Lung (tissue), 12 donors: ENCODE data around the gene CBLB. TPM values are rescaled to one million over a fixed set of nuclear protein-coding genes. Genes with fewer than 3 reads are reported as not detected.

Experiments
- ATAC-seq: fragments of 200-7000 bp; cut with Tn5 transposase; one replicate; pipeline ENCODE4 v1.9.1; 2020; ENCODE audit warnings: moderate number of reproducible peaks; ENCODE audit not compliant: insufficient read depth, low FRiP score
- DNase-seq, 3 donors: peaks; one replicate each; pipeline ENCODE4 v3.0.0-alpha.2; 2013 to 2017
- H3K27ac ChIP-seq, 2 donors: one replicate each; pipeline ENCODE4 v1.5.1; 2013; ENCODE audit warnings: mild to moderate bottlenecking in 2 of 2, moderate library complexity in 2 of 2, control low read depth in 1 of 2, inconsistent platforms in 1 of 2, low read depth in 1 of 2, low read length in 1 of 2
- H3K27me3 ChIP-seq, 3 donors: one replicate each; pipeline ENCODE4 v1.5.1; 2013; ENCODE audit warnings: low read length in 2 of 3; ENCODE audit not compliant: control insufficient read depth in 3 of 3, insufficient read depth in 3 of 3
- H3K36me3 ChIP-seq, 4 donors: one replicate each; pipeline ENCODE4 v1.5.1; 2013; ENCODE audit warnings: low read length in 4 of 4, mild to moderate bottlenecking in 1 of 4, moderate library complexity in 1 of 4; ENCODE audit not compliant: control insufficient read depth in 4 of 4, insufficient read depth in 4 of 4
- H3K4me1 ChIP-seq, 5 donors: one replicate each; pipeline ENCODE4 v1.5.1; 2013; ENCODE audit warnings: low read length in 5 of 5, mild to moderate bottlenecking in 2 of 5, moderate library complexity in 1 of 5; ENCODE audit not compliant: control insufficient read depth in 5 of 5, insufficient read depth in 5 of 5
- H3K4me3 ChIP-seq: one replicate; pipeline ENCODE4 v1.5.1; 2013; ENCODE audit warnings: mild to moderate bottlenecking, control low read depth, moderate library complexity
- H3K9ac ChIP-seq, 2 donors: one replicate each; pipeline ENCODE4 v1.5.1; 2013; ENCODE audit warnings: low read length in 2 of 2, control low read depth in 1 of 2; ENCODE audit not compliant: insufficient read depth in 1 of 2
- H3K9me3 ChIP-seq, 4 donors: one replicate each; pipeline ENCODE4 v1.5.1; 2013; ENCODE audit warnings: low read length in 3 of 4, mild to moderate bottlenecking in 1 of 4, moderate library complexity in 1 of 4; ENCODE audit not compliant: control insufficient read depth in 4 of 4, insufficient read depth in 3 of 4
- WGBS, 2 donors: extraction: QIAGEN DNeasy Blood & Tissue Kit; methylation state at CpG; one replicate each; pipeline ENCODE4 v1.1.7; 2013; 5-methylcytosine and 5-hydroxymethylcytosine counted together
- polyA plus RNA-seq, 2 donors: library from polyadenylated mRNA; stranded (reverse); fragments of 200-250 nt; gene quantifications; one replicate each; pipeline ENCODE4 v1.2.1, GENCODE V29; 2013
- total RNA-seq, 2 donors: library from RNA; depleted of rRNA in 1 of 2; stranded (reverse); fragments of >200 nt in 1 of 2; gene quantifications; one replicate each; pipeline ENCODE4 v1.2.1, GENCODE V29; 2014 to 2021
- TF ChIP-seq, protein P1 (sequence below): IDR thresholded peaks from 2 replicates; pipeline ENCODE4 v1.5.1; 2012; ENCODE audit warnings: mild to moderate bottlenecking; ENCODE audit errors: control extremely low read depth, extremely low read depth
- donor health status: control.
- donor health status: control.
- donor health status: Bipolar disorder and iron deficiency.
- donor health status: healthy.
- donor health status: DM: yes; HTN: yes; CAD: no.

CBLB gene
- total and polyA plus RNA-seq, 4 donors = 7.2 to 124 (median 24.6) TPM

DNA sequence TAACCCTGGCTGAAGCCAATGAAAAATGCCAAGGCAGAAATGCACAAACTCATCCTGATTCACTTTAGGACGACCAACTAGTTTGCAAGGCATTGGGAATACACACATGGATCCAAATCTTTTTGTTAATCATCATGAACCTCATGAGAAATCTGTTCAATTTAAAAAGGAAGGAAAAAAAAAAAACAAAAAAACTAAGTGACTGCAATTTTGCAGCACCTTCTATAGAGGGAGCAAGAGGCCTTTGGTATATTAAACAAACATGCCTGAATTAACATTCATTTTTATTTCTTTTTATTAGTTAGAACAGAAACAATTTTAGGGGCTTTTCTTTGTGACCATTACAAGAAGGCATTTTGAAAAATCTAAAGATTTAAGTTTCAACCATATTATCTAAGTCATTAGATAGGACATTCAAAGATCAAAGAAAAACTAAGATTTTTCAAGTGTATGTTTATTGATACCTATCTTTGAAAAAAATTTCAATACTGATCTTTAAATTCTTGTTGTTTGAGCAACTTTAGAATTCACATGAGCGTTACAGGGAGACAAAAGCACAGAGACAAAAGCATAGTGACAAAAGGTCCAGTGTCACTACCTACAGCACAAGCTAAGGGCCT is 182.4 kb downstream of the CBLB start:
- Histone ChIP-seq H3K9me3 (no peaks in the 10 kb centered on the region), H3K36me3 (peaks cover 4 to 14% (median 10%) of the 10 kb centered on the region in 4 donors), H3K4me1 (peaks cover 0 to 8% (median 0%) of the 10 kb centered on the region in 5 donors), H3K9ac (no peak overlapping the region), H3K27ac (no peak overlapping the region), H3K27me3 (no peaks in the 10 kb centered on the region), H3K4me3 (no peak overlapping the region)
- TF ChIP-seq, protein P1, sequence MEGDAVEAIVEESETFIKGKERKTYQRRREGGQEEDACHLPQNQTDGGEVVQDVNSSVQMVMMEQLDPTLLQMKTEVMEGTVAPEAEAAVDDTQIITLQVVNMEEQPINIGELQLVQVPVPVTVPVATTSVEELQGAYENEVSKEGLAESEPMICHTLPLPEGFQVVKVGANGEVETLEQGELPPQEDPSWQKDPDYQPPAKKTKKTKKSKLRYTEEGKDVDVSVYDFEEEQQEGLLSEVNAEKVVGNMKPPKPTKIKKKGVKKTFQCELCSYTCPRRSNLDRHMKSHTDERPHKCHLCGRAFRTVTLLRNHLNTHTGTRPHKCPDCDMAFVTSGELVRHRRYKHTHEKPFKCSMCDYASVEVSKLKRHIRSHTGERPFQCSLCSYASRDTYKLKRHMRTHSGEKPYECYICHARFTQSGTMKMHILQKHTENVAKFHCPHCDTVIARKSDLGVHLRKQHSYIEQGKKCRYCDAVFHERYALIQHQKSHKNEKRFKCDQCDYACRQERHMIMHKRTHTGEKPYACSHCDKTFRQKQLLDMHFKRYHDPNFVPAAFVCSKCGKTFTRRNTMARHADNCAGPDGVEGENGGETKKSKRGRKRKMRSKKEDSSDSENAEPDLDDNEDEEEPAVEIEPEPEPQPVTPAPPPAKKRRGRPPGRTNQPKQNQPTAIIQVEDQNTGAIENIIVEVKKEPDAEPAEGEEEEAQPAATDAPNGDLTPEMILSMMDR = peak; percentile 55
- 44 to 48% methylated on average over 2 of the region's 2 CpGs for WGBS, 2 donors
- ATAC-seq = no peak
- peak in 2 of 3 donors; percentile 56 to 60 for DNase-seq

GRCh38 chr3:105679951-105680350 is 188.9 kb downstream of the CBLB start:
- TF ChIP-seq, protein P1 = no peak
- no peaks in the 10 kb centered on the region for H3K27me3 ChIP-seq
- peaks cover 11 to 39% (median 34%) of the 10 kb centered on the region in 4 donors for H3K36me3 ChIP-seq
- H3K4me3 ChIP-seq = no peak overlapping the region
- H3K9me3 ChIP-seq = no peaks in the 10 kb centered on the region
- no peak overlapping the region for H3K9ac ChIP-seq
- peaks cover 0 to 4% (median 0%) of the 10 kb centered on the region in 5 donors for H3K4me1 ChIP-seq
- WGBS, 2 donors = 78 to 88% methylated on average over 2 of the region's 2 CpGs
- DNase-seq = no peak
- no peak for ATAC-seq
- no peak overlapping the region for H3K27ac ChIP-seq

- Histone ChIP-seq H3K36me3 (peaks cover 12 to 51% (median 46%) of the 10 kb centered on the region in 4 donors), H3K4me3 (no peak overlapping the region), H3K9ac (no peak overlapping the region), H3K27ac (no peak overlapping the region), H3K27me3 (no peaks in the 10 kb centered on the region), H3K4me1 (no peaks in the 10 kb centered on the region), H3K9me3 (no peaks in the 10 kb centered on the region)
- ATAC-seq = no peak
- 84 to 95% methylated on average over 3 of the region's 3 CpGs for WGBS, 2 donors
- no peak for DNase-seq
- TF ChIP-seq, protein P1 = no peak
Measured at GRCh38 chr3:105678017-105678416, 190.8 kb downstream of the CBLB start.
